ENCODE results near the gene MRC1. TPM values are rescaled to one million over a fixed set of nuclear protein-coding genes. Genes with fewer than 3 reads are reported as not detected.

Gene MRC1
- total RNA-seq, 1 donor from 2014 or later = not detected

DNA sequence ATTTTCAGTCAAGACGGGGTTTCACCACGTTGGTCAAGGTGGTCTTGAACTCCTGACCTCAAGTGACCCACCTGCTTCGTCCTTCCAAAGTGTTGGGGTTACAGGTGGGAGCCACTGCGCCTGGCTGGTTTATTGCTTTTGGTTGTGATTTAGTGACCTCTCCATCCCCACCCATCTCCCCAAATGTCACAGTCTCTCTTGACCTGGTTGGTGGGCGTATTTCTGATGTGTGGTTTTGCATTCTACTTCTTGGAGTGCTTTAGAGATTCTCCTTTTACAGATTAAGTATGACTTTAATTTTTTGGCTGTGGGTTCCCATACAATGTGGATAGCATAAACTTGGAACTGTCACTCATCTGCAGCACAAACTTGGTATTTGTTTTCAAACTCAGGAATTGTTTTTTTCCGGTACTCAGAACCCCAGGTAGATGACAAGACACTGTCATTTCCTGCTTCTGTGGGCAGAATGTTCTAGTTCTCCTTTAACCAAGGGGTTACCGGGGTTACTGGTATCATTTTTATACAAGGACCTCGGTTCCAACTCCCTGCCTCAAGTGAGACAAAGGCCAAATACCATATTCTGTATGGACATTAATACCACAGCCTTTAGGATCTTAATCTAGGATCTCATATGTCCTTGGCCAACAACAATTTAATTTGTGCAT, 50.5 kb downstream of the MRC1 start:
- Mint-ChIP-seq H3K4me1 (ENCODE audit: unreplicated experiment) (no peaks in the 10 kb centered on the region), H3K36me3 (ENCODE audit: unreplicated experiment) (no peaks in the 10 kb centered on the region), H3K27me3 (ENCODE audit: unreplicated experiment) (peaks cover 33% of the 10 kb centered on the region), H3K4me3 (ENCODE audit: unreplicated experiment) (no peak overlapping the region), H3K9me3 (ENCODE audit: unreplicated experiment) (no peaks in the 10 kb centered on the region), H3K27ac (ENCODE audit: unreplicated experiment) (no peak overlapping the region)
- no peak for DNase-seq (ENCODE audit: extremely low spot score, unreplicated experiment)
- TF ChIP-seq, protein P1, sequence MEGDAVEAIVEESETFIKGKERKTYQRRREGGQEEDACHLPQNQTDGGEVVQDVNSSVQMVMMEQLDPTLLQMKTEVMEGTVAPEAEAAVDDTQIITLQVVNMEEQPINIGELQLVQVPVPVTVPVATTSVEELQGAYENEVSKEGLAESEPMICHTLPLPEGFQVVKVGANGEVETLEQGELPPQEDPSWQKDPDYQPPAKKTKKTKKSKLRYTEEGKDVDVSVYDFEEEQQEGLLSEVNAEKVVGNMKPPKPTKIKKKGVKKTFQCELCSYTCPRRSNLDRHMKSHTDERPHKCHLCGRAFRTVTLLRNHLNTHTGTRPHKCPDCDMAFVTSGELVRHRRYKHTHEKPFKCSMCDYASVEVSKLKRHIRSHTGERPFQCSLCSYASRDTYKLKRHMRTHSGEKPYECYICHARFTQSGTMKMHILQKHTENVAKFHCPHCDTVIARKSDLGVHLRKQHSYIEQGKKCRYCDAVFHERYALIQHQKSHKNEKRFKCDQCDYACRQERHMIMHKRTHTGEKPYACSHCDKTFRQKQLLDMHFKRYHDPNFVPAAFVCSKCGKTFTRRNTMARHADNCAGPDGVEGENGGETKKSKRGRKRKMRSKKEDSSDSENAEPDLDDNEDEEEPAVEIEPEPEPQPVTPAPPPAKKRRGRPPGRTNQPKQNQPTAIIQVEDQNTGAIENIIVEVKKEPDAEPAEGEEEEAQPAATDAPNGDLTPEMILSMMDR (IDR thresholded peaks at IDR 0.05) = no peak

DNA sequence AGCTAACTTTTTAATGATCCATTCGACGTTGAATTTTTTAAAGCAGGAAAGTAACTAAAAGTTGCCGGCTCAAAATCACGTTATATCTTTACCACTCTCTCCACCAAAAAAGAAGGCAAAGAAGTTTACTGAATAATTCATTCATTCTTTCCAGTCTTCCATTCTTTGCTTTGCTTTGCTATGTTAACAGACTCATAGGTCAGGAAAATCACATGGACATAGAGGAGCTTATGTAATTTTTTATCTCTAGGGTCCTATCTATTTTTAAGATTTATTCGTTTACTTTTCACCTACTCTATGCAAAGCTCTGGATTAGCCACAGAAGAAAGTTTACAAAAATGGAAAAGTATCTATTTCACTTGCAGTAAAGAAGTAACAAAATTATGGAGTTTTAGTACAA, 52.6 kb downstream of the MRC1 start:
- H3K36me3 Mint-ChIP-seq (ENCODE audit: unreplicated experiment) = no peaks in the 10 kb centered on the region
- H3K4me1 Mint-ChIP-seq (ENCODE audit: unreplicated experiment) = no peaks in the 10 kb centered on the region
- no peaks in the 10 kb centered on the region for H3K9me3 Mint-ChIP-seq (ENCODE audit: unreplicated experiment)
- H3K4me3 Mint-ChIP-seq (ENCODE audit: unreplicated experiment) = no peak overlapping the region
- H3K27me3 Mint-ChIP-seq (ENCODE audit: unreplicated experiment) = peaks cover 42% of the 10 kb centered on the region
- no peak overlapping the region for H3K27ac Mint-ChIP-seq (ENCODE audit: unreplicated experiment)
- TF ChIP-seq, protein P1 (IDR thresholded peaks at IDR 0.05) = no peak
- DNase-seq (ENCODE audit: extremely low spot score, unreplicated experiment) = no peak

DNA sequence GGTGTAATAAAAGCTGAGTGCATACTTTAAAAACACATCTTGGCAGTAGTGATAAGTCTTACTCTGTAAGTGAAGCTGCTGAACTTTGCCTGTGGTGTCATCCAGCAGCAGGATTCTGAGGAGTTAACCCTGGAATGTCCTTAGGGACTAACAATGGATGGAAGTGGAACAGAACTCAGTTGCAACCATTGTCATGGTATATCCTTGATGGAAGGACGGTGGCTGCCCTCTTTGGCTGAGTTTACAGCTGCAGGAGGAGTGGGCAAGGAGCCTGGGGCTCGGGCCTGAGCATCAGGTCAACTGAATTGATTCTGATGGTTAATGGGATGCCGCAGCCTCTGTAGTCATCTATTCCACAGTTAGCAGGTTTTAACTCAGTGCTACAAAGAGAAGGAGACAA, 56.2 kb downstream of the MRC1 start:
- no peaks in the 10 kb centered on the region for H3K4me1 Mint-ChIP-seq (ENCODE audit: unreplicated experiment)
- no peaks in the 10 kb centered on the region for H3K36me3 Mint-ChIP-seq (ENCODE audit: unreplicated experiment)
- TF ChIP-seq, protein P1 (IDR thresholded peaks at IDR 0.05) = no peak
- no peaks in the 10 kb centered on the region for H3K9me3 Mint-ChIP-seq (ENCODE audit: unreplicated experiment)
- H3K27ac Mint-ChIP-seq (ENCODE audit: unreplicated experiment) = no peak overlapping the region
- no peak overlapping the region for H3K4me3 Mint-ChIP-seq (ENCODE audit: unreplicated experiment)
- H3K27me3 Mint-ChIP-seq (ENCODE audit: unreplicated experiment) = peaks cover 59% of the 10 kb centered on the region
- no peak for DNase-seq (ENCODE audit: extremely low spot score, unreplicated experiment)

DNA sequence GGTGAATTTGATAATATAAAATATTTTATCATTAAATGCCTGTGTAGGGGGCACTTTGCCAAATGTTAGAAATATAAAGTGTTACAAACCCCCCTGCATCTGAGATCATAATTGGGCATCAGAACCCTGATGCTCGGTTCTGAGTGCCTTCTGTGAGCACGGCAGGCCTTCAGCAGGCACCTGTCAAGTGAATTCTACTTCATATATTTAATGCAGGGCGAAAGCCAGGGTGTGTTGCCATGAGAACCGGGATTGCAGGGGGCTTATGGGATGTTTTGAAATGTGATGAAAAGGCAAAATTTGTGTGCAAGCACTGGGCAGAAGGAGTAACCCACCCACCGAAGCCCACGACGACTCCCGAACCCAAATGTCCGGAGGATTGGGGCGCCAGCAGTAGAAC, 57.2 kb downstream of the MRC1 start:
- no peak overlapping the region for H3K27ac Mint-ChIP-seq (ENCODE audit: unreplicated experiment)
- H3K27me3 Mint-ChIP-seq (ENCODE audit: unreplicated experiment) = peaks cover 59% of the 10 kb centered on the region
- TF ChIP-seq, protein P1 (IDR thresholded peaks at IDR 0.05) = no peak
- no peaks in the 10 kb centered on the region for H3K4me1 Mint-ChIP-seq (ENCODE audit: unreplicated experiment)
- no peaks in the 10 kb centered on the region for H3K36me3 Mint-ChIP-seq (ENCODE audit: unreplicated experiment)
- DNase-seq (ENCODE audit: extremely low spot score, unreplicated experiment) = no peak
- no peak overlapping the region for H3K4me3 Mint-ChIP-seq (ENCODE audit: unreplicated experiment)
- no peaks in the 10 kb centered on the region for H3K9me3 Mint-ChIP-seq (ENCODE audit: unreplicated experiment)

DNA sequence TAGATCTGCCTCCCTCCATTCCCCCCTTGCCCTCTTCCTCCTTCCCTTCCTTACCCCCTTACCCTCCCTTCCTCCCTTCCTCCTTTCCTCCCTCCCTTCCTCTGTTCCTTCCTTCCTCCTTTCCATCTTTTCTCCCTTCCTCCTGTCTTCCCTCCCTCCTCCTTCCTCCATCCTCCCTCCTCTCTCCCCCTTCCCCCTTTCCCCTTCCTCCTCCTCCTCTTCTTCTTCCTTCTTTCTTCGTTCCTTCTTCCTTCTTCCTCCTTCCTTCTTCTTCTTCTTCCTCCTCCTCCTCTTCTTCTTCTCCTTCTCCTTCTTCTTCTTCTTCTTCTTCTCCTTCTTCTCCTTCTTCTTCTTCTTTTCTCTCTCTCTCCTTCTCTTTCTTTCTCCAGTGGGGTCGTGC, 57.9 kb downstream of the MRC1 start:
- H3K27me3 Mint-ChIP-seq (ENCODE audit: unreplicated experiment) = peaks cover 59% of the 10 kb centered on the region
- H3K27ac Mint-ChIP-seq (ENCODE audit: unreplicated experiment) = no peak overlapping the region
- no peaks in the 10 kb centered on the region for H3K4me1 Mint-ChIP-seq (ENCODE audit: unreplicated experiment)
- TF ChIP-seq, protein P1 (IDR thresholded peaks at IDR 0.05) = no peak
- no peak for DNase-seq (ENCODE audit: extremely low spot score, unreplicated experiment)
- no peaks in the 10 kb centered on the region for H3K36me3 Mint-ChIP-seq (ENCODE audit: unreplicated experiment)
- no peaks in the 10 kb centered on the region for H3K9me3 Mint-ChIP-seq (ENCODE audit: unreplicated experiment)
- no peak overlapping the region for H3K4me3 Mint-ChIP-seq (ENCODE audit: unreplicated experiment)

All from osteocyte (in vitro differentiated cells).